Trophoblast cell (in vitro differentiated cells and primary cell): ENCODE results near the gene NAIF1.
A peak's percentile ranks its signal among the peaks of the same experiment; 100 is the strongest.
"Not testable (repeated sequence)": the region's sequence is repeated elsewhere in the genome, so short reads cannot be mapped to it uniquely, and the experiment has no call there.

ENCODE experiments used
- DNase-seq, 2 donors: peaks; one replicate each; pipeline ENCODE4 v3.0.0-alpha.2; 2016
- H2AFZ ChIP-seq: 2 replicates; pipeline ENCODE4 v1.6.1; 2013; ENCODE audit warnings: low read length, moderate library complexity, mild to moderate bottlenecking; ENCODE audit not compliant: insufficient read depth, poor library complexity
- H2AK5ac ChIP-seq: 2 replicates; pipeline ENCODE4 v1.6.1; 2013; ENCODE audit warnings: mild to moderate bottlenecking, low read length
- H2BK120ac ChIP-seq: 2 replicates; pipeline ENCODE4 v1.6.1; 2013; ENCODE audit warnings: low read length, mild to moderate bottlenecking, moderate library complexity; ENCODE audit not compliant: insufficient read depth, poor library complexity
- H2BK12ac ChIP-seq: 2 replicates; pipeline ENCODE4 v1.6.1; 2013; ENCODE audit warnings: mild to moderate bottlenecking, low read length, moderate library complexity
- H2BK5ac ChIP-seq: 2 replicates; pipeline ENCODE4 v1.6.1; 2013; ENCODE audit warnings: low read length, low read depth, moderate library complexity, mild to moderate bottlenecking; ENCODE audit not compliant: poor library complexity
- H3K14ac ChIP-seq: 2 replicates; pipeline ENCODE4 v1.6.1; 2013; ENCODE audit warnings: mild to moderate bottlenecking, low read length
- H3K18ac ChIP-seq: 2 replicates; pipeline ENCODE4 v1.6.1; 2013; ENCODE audit warnings: mild to moderate bottlenecking, low read length
- H3K23ac ChIP-seq: 2 replicates; pipeline ENCODE4 v1.6.1; 2013; ENCODE audit warnings: low read length
- H3K27ac ChIP-seq: 2 replicates; pipeline ENCODE4 v1.5.1; 2013; ENCODE audit warnings: low read depth, mild to moderate bottlenecking, inconsistent platforms, low read length, moderate library complexity
- H3K27me3 ChIP-seq: 2 replicates; pipeline ENCODE4 v1.6.1; 2013; ENCODE audit warnings: inconsistent platforms, mild to moderate bottlenecking, low read length, moderate library complexity; ENCODE audit not compliant: insufficient read depth
- H3K36me3 ChIP-seq, 2 experiments: 1 replicate in 1 of 2; 2 replicates in 1 of 2; pipeline ENCODE4 v1.6.1; 2013; ENCODE audit warnings: low read length in 2 of 2, mild to moderate bottlenecking in 2 of 2, moderate library complexity in 1 of 2; ENCODE audit not compliant: insufficient read depth in 2 of 2, control insufficient read depth in 1 of 2
- H3K4ac ChIP-seq: 2 replicates; pipeline ENCODE4 v1.6.1; 2013; ENCODE audit warnings: low read depth, mild to moderate bottlenecking, low read length, moderate library complexity
- H3K4me1 ChIP-seq, 2 experiments: 1 replicate in 1 of 2; 2 replicates in 1 of 2; pipeline ENCODE4 v1.6.1; 2013; ENCODE audit warnings: low read length in 2 of 2, mild to moderate bottlenecking in 2 of 2, moderate library complexity in 1 of 2; ENCODE audit not compliant: insufficient read depth in 2 of 2, control insufficient read depth in 1 of 2
- H3K4me2 ChIP-seq: 2 replicates; pipeline ENCODE4 v1.6.1; 2013; ENCODE audit warnings: inconsistent platforms, mild to moderate bottlenecking, low read length, moderate library complexity
- H3K4me3 ChIP-seq: 2 replicates; pipeline ENCODE4 v1.5.1; 2013; ENCODE audit warnings: mild to moderate bottlenecking, low read depth, low read length, inconsistent platforms
- H3K79me1 ChIP-seq: one replicate; pipeline ENCODE4 v1.6.1; 2013; ENCODE audit warnings: low read length
- H3K79me2 ChIP-seq: 2 replicates; pipeline ENCODE4 v1.6.1; 2013; ENCODE audit warnings: low read length, mild to moderate bottlenecking; ENCODE audit not compliant: control insufficient read depth, insufficient read depth, poor library complexity
- H3K9ac ChIP-seq: 2 replicates; pipeline ENCODE4 v1.6.1; 2013; ENCODE audit warnings: mild to moderate bottlenecking, low read length
- H3K9me3 ChIP-seq: 2 replicates; pipeline ENCODE4 v1.6.1; 2013; ENCODE audit warnings: low read depth, mild to moderate bottlenecking, control low read depth, inconsistent platforms, low read length; ENCODE audit not compliant: insufficient read depth
- H4K12ac ChIP-seq: 2 replicates; pipeline ENCODE4 v1.6.1; 2013; ENCODE audit warnings: low read depth, mild to moderate bottlenecking, low read length, moderate library complexity
- H4K8ac ChIP-seq: 2 replicates; pipeline ENCODE4 v1.6.1; 2013; ENCODE audit warnings: low read depth, mild to moderate bottlenecking, low read length, moderate library complexity
- H4K91ac ChIP-seq: one replicate; pipeline ENCODE4 v1.6.1; 2013; ENCODE audit warnings: low read depth, mild to moderate bottlenecking, low read length, moderate library complexity
- WGBS: extraction: QIAGEN DNeasy Blood & Tissue Kit; methylation state at CpG from one replicate; pipeline ENCODE4 v1.1.7; 2013; ENCODE audit warnings: missing lambda C conversion rate; ENCODE audit not compliant: insufficient read length, insufficient coverage; ENCODE audit errors: extremely low coverage; 5-methylcytosine and 5-hydroxymethylcytosine counted together

Gene NAIF1

DNA sequence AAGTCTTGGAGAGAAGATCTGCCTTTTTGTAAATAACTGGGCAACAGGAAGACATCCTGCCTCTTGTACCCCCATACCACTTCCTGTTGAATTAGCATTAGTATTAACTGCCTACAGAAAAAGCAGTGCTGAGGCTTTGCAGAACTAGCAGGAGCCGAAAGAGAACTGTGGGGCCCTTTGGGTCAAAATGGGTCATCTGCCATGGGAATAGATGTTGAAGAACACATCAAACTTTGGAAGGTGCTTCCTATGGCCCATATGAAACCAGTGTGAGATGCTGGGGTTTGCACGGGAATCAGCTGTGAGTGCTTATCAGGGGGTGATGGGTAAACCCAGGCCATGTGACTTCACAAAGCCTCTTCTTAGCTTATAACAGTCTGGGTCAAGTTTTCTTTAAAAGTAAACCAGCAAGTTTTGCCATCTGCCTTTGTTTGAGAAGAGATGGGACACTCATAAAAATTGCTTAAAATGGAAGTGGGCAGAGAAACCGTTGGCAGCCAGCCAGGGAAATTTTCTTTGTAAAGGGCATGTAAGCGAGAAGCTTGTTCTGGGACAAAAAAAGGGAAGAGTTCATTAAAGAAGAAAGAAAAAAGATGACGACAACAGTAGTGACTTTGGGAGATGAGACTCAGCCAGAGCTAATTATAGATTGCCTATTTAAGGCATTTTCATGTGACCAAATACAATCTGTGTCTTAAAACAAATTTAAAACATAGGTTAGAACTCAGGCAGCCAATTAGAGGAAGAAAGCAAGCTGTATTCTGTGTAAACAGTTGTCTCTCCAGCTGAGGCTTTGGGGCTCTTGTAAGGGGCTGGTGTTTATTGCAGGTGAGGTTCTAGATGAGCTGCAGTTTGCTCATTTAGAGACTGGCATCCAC, 5.3 kb upstream of the NAIF1 start:
- DNase-seq, result peak; percentile 31 to 62
- H3K14ac ChIP-seq, result no peak overlapping the region
- no peak overlapping the region for H2AK5ac ChIP-seq
- H2BK5ac ChIP-seq, result no peak overlapping the region
- no CpG with 5 or more reads among the region's 5 CpGs for WGBS
- peaks cover 10% of the 10 kb centered on the region for H3K79me2 ChIP-seq
- no peak overlapping the region for H3K4ac ChIP-seq
- H2BK12ac ChIP-seq, result no peak overlapping the region
- H3K9me3 ChIP-seq, result no peaks in the 10 kb centered on the region
- no peak overlapping the region for H3K4me2 ChIP-seq
- no peak overlapping the region for H4K12ac ChIP-seq
- no peak overlapping the region for H3K23ac ChIP-seq
- no peak overlapping the region for H4K8ac ChIP-seq
- no peaks in the 10 kb centered on the region for H3K36me3 ChIP-seq
- H3K18ac ChIP-seq, result no peak overlapping the region
- no peak overlapping the region for H3K9ac ChIP-seq
- no peak overlapping the region for H2AFZ ChIP-seq
- H3K27me3 ChIP-seq, result no peaks in the 10 kb centered on the region
- H3K27ac ChIP-seq, result no peak overlapping the region
- peaks cover 6 to 11% of the 10 kb centered on the region in 2 experiments for H3K4me1 ChIP-seq
- H2BK120ac ChIP-seq, result no peak overlapping the region
- H3K4me3 ChIP-seq, result no peak overlapping the region
- H3K79me1 ChIP-seq, result peaks cover 9% of the 10 kb centered on the region
- H4K91ac ChIP-seq, result no peak overlapping the region

- H4K91ac ChIP-seq, H3K4me2 ChIP-seq, H4K8ac ChIP-seq, H3K9ac ChIP-seq, H3K23ac ChIP-seq, DNase-seq, H3K27ac ChIP-seq, H2BK12ac ChIP-seq, H3K36me3 ChIP-seq, H3K9me3 ChIP-seq, H3K18ac ChIP-seq, H2AK5ac ChIP-seq, H4K12ac ChIP-seq, H3K4ac ChIP-seq, H3K4me3 ChIP-seq, H3K14ac ChIP-seq, H2BK120ac ChIP-seq, H3K27me3 ChIP-seq, H2AFZ ChIP-seq, H2BK5ac ChIP-seq: not testable (repeated sequence)
- H3K4me1 ChIP-seq, result peaks cover 11 to 13% of the 10 kb centered on the region in 2 experiments
- no CpG with 5 or more reads among the region's 12 CpGs for WGBS
- H3K79me1 ChIP-seq, result peaks cover 15% of the 10 kb centered on the region
- H3K79me2 ChIP-seq, result peaks cover 10% of the 10 kb centered on the region
Observed at GRCh38 chr9:128071475-128071874, 4.4 kb upstream of the NAIF1 start.

GRCh38 chr9:128070874-128071273, 3.8 kb upstream of the NAIF1 start:
- Histone ChIP-seq H3K4me1 (peaks cover 13 to 17% of the 10 kb centered on the region in 2 experiments), H2BK5ac (no peak overlapping the region), H3K23ac (no peak overlapping the region), H4K8ac (no peak overlapping the region), H4K12ac (no peak overlapping the region), H3K18ac (no peak overlapping the region), H3K4me3 (no peak overlapping the region), H2BK120ac (no peak overlapping the region), H3K4me2 (no peak overlapping the region), H3K14ac (no peak overlapping the region), H3K27ac (no peak overlapping the region), H3K27me3 (no peaks in the 10 kb centered on the region), H4K91ac (no peak overlapping the region), H3K79me1 (peaks cover 15% of the 10 kb centered on the region), H3K36me3 (no peaks in the 10 kb centered on the region), H2AK5ac (no peak overlapping the region), H2AFZ (no peak overlapping the region), H3K9ac (no peak overlapping the region), H3K79me2 (peaks cover 10% of the 10 kb centered on the region), H2BK12ac (no peak overlapping the region), H3K9me3 (no peaks in the 10 kb centered on the region), H3K4ac (no peak overlapping the region)
- no peak for DNase-seq
- no CpG with 5 or more reads among the region's 7 CpGs for WGBS

- Histone ChIP-seq H2BK12ac (no peak overlapping the region), H3K4ac (peak overlapping the region; percentile 53), H2BK120ac (peak overlapping the region; percentile 17), H3K79me2 (peaks cover 10% of the 10 kb centered on the region), H3K18ac (peak overlapping the region; percentile 58), H2AK5ac (peak overlapping the region; percentile 23), H3K27me3 (no peaks in the 10 kb centered on the region), H3K23ac (no peak overlapping the region), H3K9ac (peak overlapping the region; percentile 88), H2BK5ac (peak overlapping the region; percentile 24), H3K4me2 (peak overlapping the region; percentile 89), H2AFZ (peak overlapping the region; percentile 72), H3K79me1 (peaks cover 15% of the 10 kb centered on the region), H3K36me3 (peaks cover 0 to 2% of the 10 kb centered on the region in 2 experiments), H3K4me3 (peak overlapping the region; percentile 94), H4K12ac (no peak overlapping the region), H3K14ac (peak overlapping the region; percentile 50), H3K9me3 (no peaks in the 10 kb centered on the region), H4K91ac (peak overlapping the region; percentile 70), H3K4me1 (peaks cover 13 to 17% of the 10 kb centered on the region in 2 experiments), H4K8ac (peak overlapping the region; percentile 73), H3K27ac (peak overlapping the region; percentile 43)
- DNase-seq, result no peak
- no CpG with 5 or more reads among the region's 50 CpGs for WGBS
Observed at GRCh38 chr9:128068386-128069205, 1.5 kb upstream of the NAIF1 start.
